HG02759 (cell line): ENCODE measurements around the gene INHBA.

ENCODE experiments used
- ATAC-seq: cut with Tn5 transposase; IDR thresholded peaks from one replicate; pipeline ENCODE4 v1.9.1; 2021; ENCODE audit warnings: mild to moderate bottlenecking, moderate library complexity; ENCODE audit not compliant: unreplicated experiment

Gene INHBA

DNA sequence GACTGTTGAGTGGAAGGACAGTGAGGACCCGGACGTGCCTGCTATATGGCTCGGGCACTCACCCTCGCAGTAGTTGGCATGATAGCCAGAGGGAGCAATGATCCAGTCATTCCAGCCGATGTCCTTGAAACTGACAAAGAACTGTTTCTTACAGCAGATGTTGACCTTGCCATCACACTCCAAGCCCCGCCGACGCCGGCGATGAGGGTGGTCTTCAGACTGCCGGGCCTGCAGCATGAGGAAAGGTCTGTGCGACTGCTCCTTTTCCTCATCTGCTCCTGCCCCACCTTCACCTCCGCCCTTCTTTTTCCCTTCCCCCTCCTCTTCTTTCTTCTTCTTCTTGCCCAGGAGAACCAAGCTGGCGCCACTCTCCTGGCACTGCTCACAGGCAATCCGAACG, 13.1 kb downstream of the INHBA start:
- no peak for ATAC-seq

DNA sequence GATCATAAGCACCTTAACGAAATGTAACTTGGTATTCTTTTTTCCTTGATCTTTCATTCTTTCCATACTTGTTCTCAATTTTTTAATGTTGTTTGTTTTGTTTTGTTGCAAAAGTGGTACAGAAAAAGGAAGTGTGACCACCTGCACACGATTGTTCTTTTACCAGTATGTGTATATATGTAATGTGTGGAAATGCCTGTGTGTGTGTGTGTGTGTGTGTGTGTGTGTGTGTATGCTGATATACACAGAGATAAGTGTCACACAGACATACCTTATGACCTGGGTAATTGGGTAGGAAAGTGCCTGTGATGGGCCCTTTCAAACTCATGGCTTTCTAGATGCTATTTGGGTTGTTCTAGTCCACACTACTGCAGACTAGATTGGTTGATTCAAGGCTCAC, 14.0 kb downstream of the INHBA start:
- no peak for ATAC-seq

DNA sequence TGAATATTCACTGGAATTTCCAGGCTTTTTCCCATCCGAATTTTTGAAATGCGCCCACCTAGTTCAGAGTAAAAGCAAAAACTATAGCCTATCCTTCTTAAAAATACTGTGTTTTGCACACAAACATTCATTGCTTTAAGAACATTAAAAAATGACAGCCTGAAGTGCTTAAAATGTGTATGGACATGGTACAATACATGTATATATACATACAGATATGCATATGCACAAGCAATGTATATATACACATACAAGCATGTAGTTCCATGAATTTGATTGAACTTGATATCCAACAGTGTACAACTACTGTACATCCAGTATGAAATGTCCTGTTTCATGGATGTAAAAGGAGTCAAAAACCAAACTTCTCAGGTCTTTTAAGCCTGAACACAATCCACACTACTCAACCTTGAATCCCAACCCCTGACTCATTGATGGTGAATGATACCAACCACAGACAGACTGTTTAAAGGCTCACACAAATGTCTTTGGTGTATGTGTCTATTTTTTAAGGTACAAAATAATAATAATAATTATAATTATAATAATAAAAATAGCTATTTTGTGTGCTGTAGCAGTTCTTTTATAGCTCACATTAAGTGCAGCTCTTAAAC, 14.8 kb downstream of the INHBA start:
- ATAC-seq, result no peak

DNA sequence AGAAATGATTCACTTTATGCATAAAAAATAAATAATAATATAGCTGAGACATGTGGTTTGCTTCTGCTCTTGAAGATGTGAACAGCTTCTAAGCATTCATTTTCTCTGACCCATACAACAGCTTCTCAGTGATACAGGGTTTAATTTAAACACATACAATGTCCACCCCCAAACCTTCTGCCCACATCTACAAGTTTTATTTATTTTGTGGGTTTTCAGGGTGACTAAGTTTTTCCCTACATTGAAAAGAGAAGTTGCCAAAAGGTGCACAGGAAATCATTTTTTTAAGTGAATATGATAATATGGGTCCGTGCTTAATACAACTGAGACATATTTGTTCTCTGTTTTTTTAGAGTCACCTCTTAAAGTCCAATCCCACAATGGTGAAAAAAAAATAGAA, 17.2 kb downstream of the INHBA start:
- ATAC-seq, result no peak

DNA sequence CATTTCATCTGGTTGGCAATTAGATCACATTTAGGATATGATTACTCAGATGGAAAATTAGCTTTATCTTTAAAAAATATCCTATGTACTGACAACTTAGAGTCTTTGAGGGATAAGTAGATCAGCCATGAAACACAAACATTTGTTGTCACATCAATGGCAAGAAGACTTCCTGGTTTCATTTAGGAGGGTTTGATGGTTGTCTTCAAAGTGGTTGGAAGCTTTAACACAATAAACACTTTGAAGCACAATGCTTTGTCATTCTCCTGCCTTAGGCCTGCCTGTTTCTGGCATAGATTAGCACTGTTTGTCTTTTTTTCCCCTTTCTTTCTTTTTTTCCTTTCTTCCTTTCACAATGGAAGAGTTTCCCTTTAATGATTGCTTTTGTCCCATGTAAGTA, 20.5 kb downstream of the INHBA start:
- no peak for ATAC-seq

DNA sequence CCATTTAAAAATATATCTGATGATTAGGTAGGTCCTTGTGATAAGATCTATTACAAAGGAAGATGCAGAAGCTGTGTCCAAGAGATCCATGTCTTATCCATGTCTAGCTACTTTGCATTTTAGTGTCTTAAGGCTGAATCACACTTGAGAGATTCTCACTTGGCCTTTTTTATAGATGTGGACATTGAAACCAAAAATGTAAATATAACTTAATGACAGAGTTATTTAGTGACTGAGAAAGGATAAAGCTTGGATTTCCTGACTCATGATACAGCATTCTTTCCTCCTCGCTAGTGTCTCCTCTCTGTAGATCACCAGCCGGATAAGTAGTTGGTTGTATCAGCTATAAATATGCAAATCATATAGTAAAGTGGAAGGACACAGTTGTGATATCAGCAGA, 23.3 kb downstream of the INHBA start:
- no peak for ATAC-seq

DNA sequence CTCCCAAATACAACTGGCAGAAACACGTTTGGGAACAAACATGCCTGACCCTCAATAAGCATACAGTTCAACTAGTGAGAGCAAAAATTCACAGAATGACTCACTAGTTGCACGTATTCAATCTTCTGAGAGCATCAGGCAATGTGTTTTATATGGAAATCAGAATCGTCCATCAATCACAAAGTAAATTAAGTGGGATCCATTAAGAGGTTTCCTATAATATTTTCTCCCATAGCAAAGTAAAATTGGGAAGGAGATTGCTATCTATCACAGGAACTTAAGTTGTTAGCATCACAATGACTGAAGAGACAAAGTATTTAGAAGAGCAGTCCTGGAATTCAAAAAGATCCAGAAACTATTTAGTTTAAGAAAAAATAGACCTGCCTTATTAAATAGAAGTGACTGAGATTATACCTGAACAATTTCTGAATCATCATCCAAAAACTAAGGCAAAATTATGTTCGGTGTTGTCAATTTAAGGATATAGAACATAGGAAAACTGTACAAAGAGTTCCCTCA, 28.3 kb downstream of the INHBA start:
- ATAC-seq, result no peak

DNA sequence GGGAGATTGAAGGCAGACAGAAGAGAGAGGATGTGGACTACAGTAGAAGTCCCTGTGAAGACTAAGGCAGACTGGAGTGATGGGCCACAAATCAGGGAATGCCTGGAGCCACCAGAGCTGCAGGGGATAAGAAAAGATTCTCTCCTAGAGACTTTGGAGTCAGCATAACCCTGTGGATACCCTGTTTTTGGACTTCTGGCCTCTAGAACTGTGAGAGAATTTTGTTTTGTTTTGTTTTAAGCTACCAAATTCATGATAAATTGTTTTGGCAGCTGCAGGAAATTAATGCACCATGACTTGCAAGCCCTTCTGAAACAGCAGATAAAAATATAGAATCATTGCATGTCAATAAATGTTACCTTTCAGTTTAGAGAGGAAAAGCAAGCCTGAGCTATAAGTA, 41.3 kb downstream of the INHBA start:
- no peak for ATAC-seq

DNA sequence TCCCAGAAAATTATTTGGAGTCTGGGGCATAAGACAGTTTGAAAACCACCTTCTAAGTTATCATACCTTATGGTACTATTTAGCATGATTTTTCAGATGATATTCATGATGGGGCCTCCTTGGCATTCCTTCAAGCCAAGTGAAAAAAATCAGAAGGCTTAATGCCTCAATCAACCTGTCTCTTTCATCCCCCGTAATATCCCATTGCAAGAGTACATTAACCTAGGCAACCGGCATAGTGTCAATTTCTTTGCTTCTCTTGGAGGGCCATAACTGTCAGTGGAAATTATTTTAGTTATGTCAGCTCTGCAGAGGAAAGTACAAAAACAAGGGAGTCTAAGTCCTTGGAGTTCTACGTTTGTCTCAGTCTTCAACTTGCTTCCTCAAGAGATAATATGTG, 43.4 kb downstream of the INHBA start:
- ATAC-seq, result no peak

DNA sequence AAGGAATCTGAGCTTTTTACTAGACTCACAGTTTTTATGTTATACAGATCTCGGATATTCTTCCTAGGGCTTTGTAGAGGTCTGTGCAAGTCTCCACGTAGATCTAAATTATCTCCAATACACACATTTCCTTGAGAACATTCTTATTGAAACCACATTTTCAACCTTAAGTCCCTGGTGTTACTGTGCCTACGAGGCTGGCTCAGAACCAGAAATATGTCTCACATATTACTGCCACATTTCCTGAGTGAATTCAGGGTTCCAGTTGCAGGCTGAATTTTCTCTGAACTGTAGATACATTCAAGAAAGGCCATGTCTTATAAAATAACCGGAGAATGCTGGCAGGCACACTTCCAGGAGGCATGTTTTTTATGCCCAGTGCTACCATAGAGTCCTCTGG, 46.5 kb downstream of the INHBA start:
- ATAC-seq, result no peak

DNA sequence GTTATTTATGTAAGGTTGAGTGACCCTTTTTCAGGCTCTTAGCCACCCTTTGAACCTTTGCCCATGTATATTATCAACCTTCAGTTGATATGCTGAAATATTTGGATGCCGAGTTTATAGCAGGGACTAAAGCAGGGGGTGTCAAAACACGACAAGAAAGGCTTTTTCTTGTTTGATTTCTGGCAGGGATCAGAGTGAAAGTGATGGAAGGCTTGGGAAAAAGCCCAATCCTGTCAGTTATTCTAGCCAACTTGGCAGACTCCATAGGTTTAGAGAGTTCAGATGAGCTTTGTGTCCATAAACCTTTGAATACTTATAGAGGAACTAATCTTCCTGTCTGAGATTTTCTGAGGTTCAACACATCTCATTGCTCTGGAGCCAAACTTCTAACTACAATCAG, 47.5 kb downstream of the INHBA start:
- no peak for ATAC-seq

DNA sequence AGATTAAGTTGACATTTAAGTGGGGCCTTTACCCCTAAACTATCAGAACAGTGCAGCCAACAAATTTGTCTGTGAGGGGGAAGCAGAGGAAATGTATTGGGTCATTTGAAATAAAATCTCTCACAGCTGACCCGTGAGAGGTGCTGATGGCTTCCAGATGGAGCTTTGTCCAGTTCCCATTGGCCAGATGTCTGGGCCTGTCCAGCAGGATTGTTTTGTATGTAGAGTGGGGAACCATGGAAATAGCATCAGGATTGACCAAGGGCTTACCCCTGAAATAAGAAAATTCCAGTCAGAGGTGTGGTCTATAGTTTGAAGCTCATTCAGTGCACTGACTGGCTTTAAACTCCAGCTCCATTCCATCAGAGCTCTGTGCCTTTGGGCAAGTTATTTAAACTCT, 50.6 kb downstream of the INHBA start:
- no peak for ATAC-seq

DNA sequence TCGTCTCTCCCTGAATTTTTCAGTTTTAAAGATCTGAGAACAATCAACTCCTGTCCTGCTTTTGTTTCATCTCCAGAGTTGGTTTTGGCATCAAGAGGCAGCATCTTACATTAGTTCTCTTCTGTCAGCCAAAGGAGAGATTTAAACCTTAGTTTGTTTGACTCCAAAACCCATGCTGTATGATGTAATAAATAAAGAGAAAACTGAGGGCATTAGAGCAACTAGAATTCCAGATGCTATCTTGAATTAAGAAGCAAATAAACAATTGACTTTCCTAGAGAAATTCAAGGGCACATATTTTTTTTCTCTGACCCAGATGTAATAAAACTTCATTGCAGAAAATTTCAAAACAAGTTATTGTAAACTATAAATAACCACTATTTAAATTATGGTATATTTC, 54.4 kb downstream of the INHBA start:
- no peak for ATAC-seq

DNA sequence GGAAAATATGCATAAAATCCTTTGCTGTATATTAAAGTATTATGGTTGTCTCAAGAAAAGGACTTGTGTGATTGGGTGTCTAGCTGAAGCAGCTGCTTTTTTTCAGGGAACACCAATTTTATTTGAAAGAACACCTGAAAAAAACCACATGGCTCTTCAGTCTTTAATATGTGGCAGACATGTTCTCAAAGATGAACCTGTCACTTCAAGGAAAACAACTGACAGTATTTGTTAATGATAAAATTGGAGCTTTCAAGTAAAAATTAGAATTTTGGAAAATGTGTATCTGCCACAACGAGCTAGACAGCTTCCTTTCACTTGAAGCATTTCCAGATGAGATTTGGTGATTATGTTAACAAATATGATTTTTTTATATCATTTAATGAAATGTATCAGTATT, 59.3 kb downstream of the INHBA start:
- ATAC-seq, result no peak

DNA sequence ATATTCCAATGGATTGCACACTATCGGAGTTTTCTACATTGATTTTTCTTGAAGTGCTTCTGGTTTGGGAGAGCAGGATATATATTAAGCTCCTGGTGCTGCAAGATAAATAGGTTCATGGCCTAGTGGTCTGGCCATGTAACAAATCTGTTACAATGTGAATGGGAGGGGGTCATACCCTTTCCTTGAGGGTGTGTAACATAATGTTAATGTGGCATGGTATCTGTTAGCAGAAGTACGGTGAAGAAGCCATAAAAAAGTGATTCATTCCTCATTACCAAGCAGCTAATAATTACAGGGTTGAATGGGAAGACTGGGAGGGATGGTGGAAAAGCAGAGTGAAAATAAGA, 61.2 kb downstream of the INHBA start:
- ATAC-seq, result no peak

DNA sequence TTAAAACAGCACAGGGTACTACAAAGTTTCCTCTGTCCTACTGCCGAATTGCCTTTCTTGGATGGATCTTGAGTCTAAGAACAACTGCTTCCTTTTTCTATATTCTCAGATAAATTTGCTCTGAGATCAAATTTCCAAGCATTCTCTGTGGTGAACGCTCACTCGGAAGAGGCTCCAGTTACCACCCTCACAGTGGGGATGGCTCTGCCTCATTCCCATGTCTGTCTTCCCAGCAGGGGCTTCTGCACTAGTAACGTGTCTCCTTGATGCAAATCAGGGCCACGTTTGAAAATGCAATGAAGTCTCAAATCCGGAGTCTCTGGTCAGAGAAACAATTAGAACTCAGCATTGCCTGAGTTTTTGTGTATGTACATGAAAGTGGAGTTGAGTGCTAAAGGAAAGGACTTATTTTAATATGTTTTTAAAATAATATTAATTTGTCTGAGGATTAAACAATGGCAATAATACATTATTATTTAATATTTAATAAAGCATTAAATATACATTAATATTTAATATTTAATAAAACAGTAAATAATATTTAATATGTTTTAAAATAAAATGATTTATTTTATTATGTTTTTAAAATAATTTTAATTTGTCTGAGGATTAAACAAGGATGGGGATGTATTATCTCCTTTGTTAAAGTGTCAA, 61.8 kb downstream of the INHBA start:
- no peak for ATAC-seq

DNA sequence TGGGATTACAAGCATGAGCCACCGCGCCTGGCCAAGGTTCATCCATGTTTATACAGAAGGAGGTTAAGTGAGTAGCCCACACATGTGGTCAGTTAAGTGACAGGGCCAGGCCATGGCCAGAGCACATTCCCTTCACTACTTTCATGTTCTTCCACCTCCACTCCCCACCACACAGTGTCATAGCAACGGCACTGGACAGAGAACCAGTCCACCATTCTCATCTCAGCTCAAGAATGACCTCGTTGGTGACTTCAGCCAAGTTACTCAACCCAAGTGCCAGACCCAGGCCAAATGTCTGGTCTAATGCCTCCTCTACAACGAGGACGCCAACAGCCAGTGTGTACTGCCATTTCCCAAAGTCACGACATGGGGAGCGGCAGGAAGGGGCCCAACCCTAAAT, 62.4 kb downstream of the INHBA start:
- no peak for ATAC-seq

DNA sequence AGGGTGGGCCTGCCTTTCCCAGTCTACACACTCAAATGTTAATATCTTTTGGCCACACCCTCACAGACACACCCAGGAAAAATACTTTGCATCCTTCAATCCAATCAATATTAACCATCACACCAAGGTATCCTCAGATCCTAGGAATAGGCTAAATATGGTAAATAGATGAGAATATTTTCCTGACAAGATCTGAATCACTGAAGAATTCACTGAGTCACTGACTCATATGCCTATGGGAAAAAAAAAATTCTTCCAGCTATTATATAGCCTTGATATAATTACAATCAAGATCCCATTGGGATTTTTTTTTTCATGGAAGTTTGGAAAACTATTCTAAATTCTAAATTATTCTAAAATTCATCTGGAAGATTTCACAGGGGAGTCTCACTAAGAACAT, 65.8 kb downstream of the INHBA start:
- ATAC-seq, result no peak
